A549 (cell line): ENCODE measurements around the gene POMT2.

ENCODE experiments used
- CHD2 ChIP-seq: fragments of 150-350 bp; IDR thresholded peaks from 2 replicates; pipeline ENCODE4 v1.6.1; 2014; ENCODE audit warnings: low read length; ENCODE audit not compliant: partially characterized antibody
- EP300 ChIP-seq, 2 experiments: fragments of >200 bp; sonication (Bioruptor Twin); formaldehyde crosslinking; IDR thresholded peaks; 2 replicates in 1 of 2; 3 replicates in 1 of 2; pipeline ENCODE4 v1.6.1; 2016 to 2017
- POLR2A ChIP-seq: IDR thresholded peaks from 2 replicates; pipeline ENCODE4 v1.6.1; 2012; ENCODE audit warnings: mild to moderate bottlenecking, low read length
- RFX5 ChIP-seq: fragments of 450-650 bp; IDR thresholded peaks from 2 replicates; pipeline ENCODE4 v1.7.1; 2014; ENCODE audit warnings: antibody characterized with exemption, mild to moderate bottlenecking, moderate library complexity
- SMC3 ChIP-seq: fragments of >200 bp; sonication (Bioruptor Twin); formaldehyde crosslinking; IDR thresholded peaks from 3 replicates; pipeline ENCODE4 v1.6.1; 2018; ENCODE audit warnings: inconsistent platforms
- TF ChIP-seq, protein P1 (sequence below): fragments of >200 bp; sonication (Bioruptor Twin); formaldehyde crosslinking; IDR thresholded peaks from 3 replicates; pipeline ENCODE4 v1.5.1; 2016

DNA sequence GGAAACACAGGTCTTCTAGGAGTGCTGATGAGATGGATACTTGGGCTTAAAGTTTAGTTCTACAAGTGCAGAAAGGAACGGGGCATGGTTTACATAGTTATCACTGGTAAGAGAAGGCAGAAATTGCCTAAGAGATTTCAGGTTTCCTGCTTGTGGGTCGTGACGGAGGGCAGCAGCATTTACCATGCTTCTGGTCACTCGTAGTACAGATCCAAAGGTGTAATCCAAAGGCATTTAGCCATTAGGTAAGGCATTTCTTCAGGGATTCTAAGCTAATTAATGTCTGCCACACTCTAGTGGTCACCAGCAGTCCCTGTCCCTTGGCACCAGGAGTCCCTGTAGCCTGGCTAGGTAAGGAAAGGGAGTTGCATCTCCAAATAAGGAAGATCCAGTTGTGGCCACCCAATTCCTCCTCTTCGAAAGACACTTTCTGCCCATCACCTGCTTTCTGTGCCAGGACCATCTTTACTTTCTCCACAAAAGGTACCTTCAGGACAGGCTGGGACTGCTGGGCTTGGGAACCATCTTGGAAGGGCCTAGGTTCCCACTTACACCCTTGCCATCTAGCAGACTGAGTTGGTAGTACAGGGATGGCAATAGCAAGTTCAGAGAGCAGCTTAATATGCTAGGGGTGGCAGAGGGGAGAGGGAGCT lies 1.7 kb upstream of the POMT2 start:
- no peak for TF ChIP-seq RFX5
- no peak for TF ChIP-seq EP300 (IDR thresholded peaks at IDR 0.05)
- no peak for TF ChIP-seq POLR2A
- TF ChIP-seq, protein P1, sequence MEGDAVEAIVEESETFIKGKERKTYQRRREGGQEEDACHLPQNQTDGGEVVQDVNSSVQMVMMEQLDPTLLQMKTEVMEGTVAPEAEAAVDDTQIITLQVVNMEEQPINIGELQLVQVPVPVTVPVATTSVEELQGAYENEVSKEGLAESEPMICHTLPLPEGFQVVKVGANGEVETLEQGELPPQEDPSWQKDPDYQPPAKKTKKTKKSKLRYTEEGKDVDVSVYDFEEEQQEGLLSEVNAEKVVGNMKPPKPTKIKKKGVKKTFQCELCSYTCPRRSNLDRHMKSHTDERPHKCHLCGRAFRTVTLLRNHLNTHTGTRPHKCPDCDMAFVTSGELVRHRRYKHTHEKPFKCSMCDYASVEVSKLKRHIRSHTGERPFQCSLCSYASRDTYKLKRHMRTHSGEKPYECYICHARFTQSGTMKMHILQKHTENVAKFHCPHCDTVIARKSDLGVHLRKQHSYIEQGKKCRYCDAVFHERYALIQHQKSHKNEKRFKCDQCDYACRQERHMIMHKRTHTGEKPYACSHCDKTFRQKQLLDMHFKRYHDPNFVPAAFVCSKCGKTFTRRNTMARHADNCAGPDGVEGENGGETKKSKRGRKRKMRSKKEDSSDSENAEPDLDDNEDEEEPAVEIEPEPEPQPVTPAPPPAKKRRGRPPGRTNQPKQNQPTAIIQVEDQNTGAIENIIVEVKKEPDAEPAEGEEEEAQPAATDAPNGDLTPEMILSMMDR, result no peak
- TF ChIP-seq CHD2, result no peak
- no peak for TF ChIP-seq SMC3
